G401 (cell line): Measurements from ENCODE around the gene CAPN11. TPM values are rescaled to one million over a fixed set of nuclear protein-coding genes. Genes with fewer than 3 reads are reported as not detected.
A peak's percentile ranks its signal among the peaks of the same experiment; 100 is the strongest.

Experiments
- DNase-seq: peaks from one replicate; pipeline ENCODE4 v3.0.0-alpha.2; 2015; ENCODE audit warnings: low spot score
- in situ Hi-C: cut with HindIII; loops from 2 replicates; pipeline ENCODE4 v1.10.0; 2016; ENCODE audit warnings: low sequenced_read_pairs, mixed read lengths
- total RNA-seq: library from RNA; depleted of rRNA; stranded (reverse); fragments of >200 nt; shearing (Covaris generic); gene quantifications from 2 replicates; pipeline ENCODE4 v1.2.3, GENCODE V29; 2014

The CAPN11 gene
- total RNA-seq, 1 experiment from 2014 or later: not detected

- DNase-seq: no peak
- in situ Hi-C loops: loop anchor here (5.0 to 10.0 kb wide), 2 partner anchors 47 to 85 kb away; no protein-coding TSS in a partner anchor
Measured at GRCh38 chr6:44149369-44150012, 9.1 kb upstream of the CAPN11 start.

- DNase-seq: no peak
- in situ Hi-C loops: loop anchor here (5.0 kb wide), 1 partner anchor 48 kb away; no protein-coding TSS in a partner anchor
Measured at GRCh38 chr6:44150317-44150917, 8.2 kb upstream of the CAPN11 start.

DNA sequence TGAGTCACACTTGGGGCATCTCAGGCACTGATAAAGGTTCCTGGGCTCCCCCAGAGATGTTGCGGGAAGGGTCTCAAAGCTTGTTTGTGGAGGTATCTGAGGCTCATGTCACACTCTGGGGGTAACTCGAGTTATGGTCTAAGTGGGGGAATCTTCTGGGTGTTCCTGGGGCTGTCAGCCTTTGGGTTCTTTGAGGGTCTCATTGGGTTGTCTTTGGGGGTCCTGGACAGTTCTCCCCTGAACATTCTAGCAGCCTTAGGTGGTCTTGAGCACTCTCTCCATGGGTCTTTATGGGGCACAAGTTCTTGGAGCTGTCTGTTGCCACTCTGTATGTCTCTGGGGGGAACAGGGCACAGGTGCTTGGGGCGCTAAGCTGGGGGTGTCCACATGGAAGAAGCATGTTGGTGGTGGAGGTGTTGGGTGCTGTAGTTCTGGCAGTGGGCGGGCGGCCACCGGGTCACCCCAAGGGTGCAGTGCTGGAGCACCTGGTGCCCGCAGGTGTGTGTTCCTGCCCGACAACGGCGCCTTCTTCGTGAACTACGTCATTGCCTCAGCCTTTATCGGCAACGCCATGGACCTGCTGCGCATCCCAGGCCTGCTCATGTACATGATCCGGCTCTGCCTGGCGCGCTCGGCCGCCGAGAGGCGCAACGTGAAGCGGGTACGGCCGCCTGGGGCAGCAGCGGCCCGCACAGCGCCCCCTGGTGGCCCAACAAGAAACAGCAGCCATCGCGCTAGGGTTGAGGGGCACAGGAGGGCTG is 7.1 kb upstream of the CAPN11 start:
- DNase-seq: peak; percentile 65
- in situ Hi-C loops: loop anchor here (5.0 kb wide), 1 partner anchor 49 kb away; no protein-coding TSS in a partner anchor

- in situ Hi-C loops: loop anchor here (5.0 kb wide), 1 partner anchor 50 kb away; no protein-coding TSS in a partner anchor
- DNase-seq: no peak
Measured at GRCh38 chr6:44152109-44152461, 6.5 kb upstream of the CAPN11 start.

DNA sequence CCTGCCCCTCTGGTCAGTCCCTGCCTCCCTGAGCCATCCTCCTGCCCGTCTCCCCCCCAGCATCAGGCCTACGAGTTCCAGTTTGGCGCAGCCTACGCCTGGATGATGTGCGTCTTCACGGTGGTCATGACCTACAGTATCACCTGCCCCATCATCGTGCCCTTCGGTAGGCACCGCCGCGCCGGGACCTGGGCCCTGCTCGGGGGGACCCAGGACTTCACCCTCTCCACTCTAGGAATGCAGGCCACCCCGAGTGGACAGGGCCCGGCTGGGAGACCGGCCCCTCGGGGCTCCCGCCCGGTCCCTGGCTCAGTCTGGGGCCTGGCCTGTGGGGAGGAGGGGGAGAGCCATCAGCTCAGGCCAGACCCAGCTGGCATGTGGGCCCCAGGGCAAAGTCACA is 6.1 kb upstream of the CAPN11 start:
- no peak for DNase-seq
- in situ Hi-C loops: loop anchor here (5.0 kb wide), 1 partner anchor 50 kb away; no protein-coding TSS in a partner anchor

DNA sequence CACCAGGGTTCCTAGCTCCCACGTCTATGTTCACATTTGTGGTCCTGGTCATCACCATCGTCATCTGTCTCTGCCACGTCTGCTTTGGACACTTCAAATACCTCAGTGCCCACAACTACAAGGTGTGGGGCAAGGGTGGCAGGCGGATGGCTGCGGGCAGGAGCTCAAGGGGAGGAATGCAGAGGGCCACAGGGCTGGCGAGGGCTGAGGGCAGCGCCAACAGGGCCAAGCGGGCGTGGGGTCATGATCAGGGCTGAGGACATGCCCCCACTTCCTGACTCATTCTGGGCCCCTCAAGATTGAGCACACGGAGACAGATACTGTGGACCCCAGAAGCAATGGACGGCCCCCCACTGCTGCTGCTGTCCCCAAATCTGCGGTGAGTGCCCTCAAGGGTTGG is 4.6 kb upstream of the CAPN11 start:
- no peak for DNase-seq
- in situ Hi-C loops: loop anchor here (5.0 kb wide), 1 partner anchor 52 kb away; no protein-coding TSS in a partner anchor

GRCh38 chr6:44156494-44157151 is 2.0 kb upstream of the CAPN11 start:
- in situ Hi-C loops: no loop called here
- DNase-seq: no peak

DNA sequence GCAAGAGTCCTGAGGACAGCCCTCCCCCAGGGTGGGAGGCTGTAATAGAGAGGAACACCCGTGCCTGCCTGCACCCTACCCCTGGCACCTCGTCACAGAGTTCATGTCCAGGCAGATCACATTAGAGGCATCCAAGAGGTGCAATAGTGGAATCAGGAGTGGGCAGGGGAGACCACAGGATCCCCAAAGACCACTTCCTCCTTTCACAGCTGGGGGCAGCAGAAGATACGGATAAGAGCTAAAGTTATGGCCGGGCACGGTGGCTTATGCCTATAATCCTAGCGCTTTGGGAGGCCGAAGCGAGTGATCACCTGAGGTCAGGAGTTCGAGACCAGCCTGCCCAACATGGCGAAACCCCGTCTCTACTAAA is 1.5 kb upstream of the CAPN11 start:
- in situ Hi-C loops: no loop called here
- DNase-seq: no peak

DNA sequence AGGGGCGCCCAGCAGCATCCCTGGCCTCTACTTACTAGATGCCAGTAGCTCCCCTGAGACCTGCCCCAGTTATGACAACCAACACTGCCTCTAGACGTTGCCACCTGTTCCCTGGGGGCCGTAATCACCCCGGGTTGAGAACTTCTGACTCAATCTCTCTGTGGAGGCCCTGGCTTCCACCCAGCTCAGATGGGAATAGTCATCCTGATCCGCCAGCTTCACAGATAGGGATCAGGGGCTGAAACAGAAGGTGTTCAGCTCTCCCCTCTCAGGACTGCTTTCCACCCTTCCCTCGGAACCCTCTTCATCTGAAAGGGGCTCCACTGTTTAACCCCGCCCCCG is 3.3 kb downstream of the CAPN11 start:
- DNase-seq: no peak
- in situ Hi-C loops: no loop called here

DNA sequence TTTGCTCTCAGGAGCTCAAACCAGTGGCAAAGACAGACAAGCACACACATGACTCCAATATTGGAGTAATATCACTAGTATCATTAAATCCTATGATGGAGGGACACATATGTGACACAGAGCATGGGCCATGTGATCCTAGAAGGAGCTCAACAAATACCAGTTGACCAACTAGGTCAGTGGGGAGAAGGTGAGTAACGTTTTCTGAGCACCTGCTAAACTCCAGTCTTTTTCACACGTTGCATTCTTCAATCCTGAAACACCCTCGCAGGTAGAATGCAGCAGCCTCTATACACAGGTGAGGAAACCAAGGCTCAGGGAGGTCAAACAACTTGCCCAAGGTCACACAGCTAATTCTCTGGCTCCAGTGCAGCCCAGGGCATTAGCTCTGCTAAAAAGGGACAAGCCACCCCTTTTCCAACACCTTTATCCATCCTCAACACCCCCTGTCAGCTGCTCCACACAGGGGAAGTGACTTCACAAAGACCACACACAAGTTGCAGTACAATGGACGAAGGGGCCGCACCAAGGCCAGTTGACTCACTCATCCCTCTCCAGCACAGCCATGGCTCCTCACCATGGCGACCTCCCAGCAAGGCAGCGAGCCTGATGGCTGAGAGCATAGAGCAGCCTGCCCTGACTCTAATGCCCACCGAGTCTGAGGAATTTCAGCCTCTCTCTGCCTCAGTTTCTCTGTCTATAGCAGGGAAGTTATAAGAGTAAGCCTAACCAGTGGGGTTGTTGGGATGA is 4.4 kb downstream of the CAPN11 start:
- DNase-seq: no peak
- in situ Hi-C loops: no loop called here

DNA sequence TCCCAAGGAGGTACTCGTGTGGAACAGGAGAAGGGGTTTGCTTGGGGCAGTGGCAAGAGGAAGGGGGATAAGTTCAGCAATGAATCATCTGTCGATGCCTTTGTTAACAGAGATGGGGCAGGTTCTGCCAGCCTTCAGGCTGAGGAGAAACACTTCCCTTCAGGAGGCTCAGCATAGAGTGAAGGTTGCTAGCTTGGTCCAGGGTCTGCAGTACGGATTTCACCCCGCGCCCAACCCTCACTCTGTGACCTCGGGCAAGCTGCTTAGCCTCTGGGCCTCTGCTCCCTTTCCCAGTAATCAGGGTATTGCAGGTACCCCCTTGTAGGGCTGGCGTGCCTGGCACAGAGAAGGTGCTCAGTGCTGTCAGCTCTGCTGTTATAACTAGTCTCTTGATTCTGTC is 7.5 kb downstream of the CAPN11 start:
- DNase-seq: no peak
- in situ Hi-C loops: no loop called here

GRCh38 chr6:44166591-44167184 is 8.1 kb downstream of the CAPN11 start:
- no peak for DNase-seq
- in situ Hi-C loops: no loop called here

DNA sequence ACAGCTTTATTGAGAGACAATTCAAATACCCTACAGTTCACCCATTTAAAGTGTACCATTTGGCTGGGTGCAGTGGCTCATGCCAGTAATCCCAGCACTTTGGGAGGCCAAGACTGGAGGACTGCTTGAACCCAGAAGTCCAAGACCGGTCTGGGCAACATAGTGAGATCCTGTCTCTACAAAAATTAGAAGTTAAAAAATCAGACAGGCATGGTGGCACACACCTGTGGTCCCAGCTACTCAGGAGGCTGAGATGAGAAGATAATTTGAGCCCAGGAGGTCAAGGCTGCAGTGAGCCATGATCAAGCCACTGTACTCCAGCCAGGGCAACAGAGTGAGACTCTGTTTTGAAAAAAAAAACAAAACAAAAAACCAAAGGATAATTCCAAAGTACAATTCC is 8.9 kb downstream of the CAPN11 start:
- DNase-seq: no peak
- in situ Hi-C loops: no loop called here

GRCh38 chr6:44169154-44169553 is 10.5 kb downstream of the CAPN11 start:
- no peak for DNase-seq
- in situ Hi-C loops: no loop called here

DNA sequence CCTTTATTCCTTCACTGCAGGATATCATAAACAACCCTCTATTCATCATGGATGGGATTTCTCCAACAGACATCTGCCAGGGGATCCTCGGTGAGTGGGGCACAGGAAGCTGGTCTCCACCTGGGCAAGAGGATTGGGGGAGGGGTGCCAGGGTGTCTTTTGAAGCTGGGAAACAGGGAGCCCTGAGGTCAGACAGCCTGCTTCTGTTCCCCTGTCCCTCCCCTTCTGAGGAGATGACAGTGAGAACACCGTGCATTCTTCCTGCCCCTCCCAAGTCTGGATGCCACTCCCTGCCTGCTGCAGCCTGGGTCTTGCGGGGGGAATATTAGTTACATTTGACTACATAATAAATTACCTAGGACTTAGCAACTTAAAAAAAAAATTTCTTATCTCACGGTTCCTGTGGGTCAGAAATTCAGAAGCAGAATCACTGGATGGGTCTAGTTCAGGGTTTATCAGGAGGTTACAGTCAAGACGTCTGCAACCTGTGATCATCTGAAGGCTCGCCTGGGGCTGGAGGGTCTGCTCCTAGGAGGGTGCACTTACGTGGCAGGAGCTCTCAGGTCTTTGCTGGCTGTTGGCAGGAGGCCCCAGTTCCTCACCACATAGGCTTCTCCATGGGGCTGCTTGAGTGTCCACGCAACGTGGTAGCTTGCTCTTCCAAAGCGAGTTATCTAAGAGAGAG is 11.4 kb downstream of the CAPN11 start:
- in situ Hi-C loops: no loop called here
- no peak for DNase-seq

DNA sequence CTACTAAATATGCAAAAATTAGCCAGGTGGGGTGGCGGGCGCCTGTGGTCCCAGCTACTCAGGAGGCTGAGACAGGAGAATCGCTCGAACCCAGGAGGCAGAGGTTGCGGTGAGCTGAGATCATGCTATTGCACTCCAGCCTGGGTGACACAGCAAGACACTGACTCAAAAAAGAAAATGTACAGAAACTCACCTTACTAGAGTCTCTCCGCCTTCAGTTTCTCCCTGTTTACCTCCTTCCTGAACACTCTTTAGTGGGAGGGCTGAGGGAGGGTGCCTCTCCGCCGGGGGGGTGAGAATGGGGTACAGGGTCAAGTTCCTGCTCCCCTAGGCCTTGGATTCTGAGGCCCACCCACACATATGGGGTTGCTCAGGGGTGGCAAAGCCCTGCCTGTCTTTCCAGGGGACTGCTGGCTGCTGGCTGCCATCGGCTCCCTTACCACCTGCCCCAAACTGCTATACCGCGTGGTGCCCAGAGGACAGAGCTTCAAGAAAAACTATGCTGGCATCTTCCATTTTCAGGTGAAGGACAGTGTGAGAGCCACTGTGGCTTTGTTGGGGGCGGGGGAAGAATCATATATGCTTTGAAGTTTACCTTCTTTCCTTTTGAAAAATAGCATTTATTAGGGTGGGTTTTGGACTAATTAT is 13.4 kb downstream of the CAPN11 start:
- in situ Hi-C loops: no loop called here

DNA sequence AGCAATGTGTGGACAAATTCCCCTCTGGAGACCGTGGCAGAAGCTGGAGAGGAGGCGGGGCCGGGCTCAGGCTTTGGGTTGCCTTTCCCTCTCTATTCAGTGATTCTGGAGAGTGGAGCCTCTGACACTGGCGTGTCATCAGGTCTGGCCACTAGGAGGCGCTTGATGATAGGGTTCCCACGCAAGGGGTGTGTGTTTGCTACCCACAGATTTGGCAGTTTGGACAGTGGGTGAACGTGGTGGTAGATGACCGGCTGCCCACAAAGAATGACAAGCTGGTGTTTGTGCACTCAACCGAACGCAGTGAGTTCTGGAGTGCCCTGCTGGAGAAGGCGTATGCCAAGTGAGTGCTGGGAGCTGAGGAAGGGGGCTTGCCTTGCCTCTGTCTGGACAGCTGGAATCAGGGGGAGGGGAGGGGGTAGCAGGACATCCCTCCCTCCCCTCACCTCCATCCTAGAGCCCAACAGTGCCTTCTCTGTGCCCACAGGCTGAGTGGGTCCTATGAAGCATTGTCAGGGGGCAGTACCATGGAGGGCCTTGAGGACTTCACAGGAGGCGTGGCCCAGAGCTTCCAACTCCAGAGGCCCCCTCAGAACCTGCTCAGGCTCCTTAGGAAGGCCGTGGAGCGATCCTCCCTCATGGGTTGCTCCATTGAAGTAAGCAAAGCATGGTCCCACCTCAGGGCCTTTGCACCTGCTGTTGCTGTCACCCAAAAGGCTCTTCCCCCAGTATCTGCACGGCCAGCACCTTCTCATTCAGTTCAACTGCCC is 14.3 kb downstream of the CAPN11 start:
- peak; percentile 86 for DNase-seq
- in situ Hi-C loops: no loop called here

More for the DNA sequence above, 13.4 kb downstream of the CAPN11 start:
- DNase-seq: no peak
